Panc1 (cell line): Measurements from ENCODE around the gene FAM107B. TPM values are rescaled to one million over a fixed set of nuclear protein-coding genes. Genes with fewer than 3 reads are reported as not detected.

Experiments
- ATAC-seq: fragments of 200-7000 bp; cut with Tn5 transposase; 2 replicates; pipeline ENCODE4 v1.9.1; 2020; ENCODE audit warnings: mild to moderate bottlenecking, moderate library complexity
- BruUV-seq: library from RNA; stranded (reverse); fragments of 400-500 nt; replicated peaks from 2 replicates; lab custom pipeline; 2021; lab: Mats Ljungman, UMichigan
- CTCF ChIA-PET: fragments of 300-600 bp; sonication (Branson Sonifier 250); formaldehyde crosslinking; loops from one replicate; lab custom pipeline; 2022; ENCODE audit warnings: antibody characterized with exemption; lab: Charles Lee
- POLR2A ChIA-PET: fragments of 300-600 bp; sonication (Branson Sonifier 250); formaldehyde crosslinking; loops from one replicate; lab custom pipeline; 2022; ENCODE audit warnings: antibody characterized with exemption; lab: Charles Lee
- DNase-seq: peaks from one replicate; pipeline ENCODE4 v3.0.0-alpha.2; 2010; ENCODE audit warnings: low read depth, low spot score
- H3K27ac ChIP-seq: 2 replicates; pipeline ENCODE4 v1.5.1; 2011; ENCODE audit warnings: mild to moderate bottlenecking, low read length, inconsistent platforms
- H3K27me3 ChIP-seq: fragments of 200-500 bp; sonication (Bioruptor generic); 2 replicates; pipeline ENCODE4 v1.6.0; 2014; ENCODE audit warnings: low read length, inconsistent platforms; ENCODE audit not compliant: control insufficient read depth, insufficient read depth
- H3K36me3 ChIP-seq: fragments of 200-500 bp; sonication (Bioruptor generic); 2 replicates; pipeline ENCODE4 v1.5.1; 2014; ENCODE audit warnings: inconsistent platforms, mild to moderate bottlenecking, low read length, moderate library complexity; ENCODE audit not compliant: control insufficient read depth, insufficient read depth
- H3K4me1 ChIP-seq: 2 replicates; pipeline ENCODE4 v1.5.1; 2011; ENCODE audit warnings: inconsistent platforms, mild to moderate bottlenecking, low read length, moderate library complexity; ENCODE audit not compliant: control insufficient read depth, insufficient read depth
- H3K4me3 ChIP-seq, 2 experiments: 2 replicates each; pipeline ENCODE4 v1.5.1; 2011 to 2012; ENCODE audit warnings: low read depth in 2 of 2, low read length in 2 of 2, mild to moderate bottlenecking in 2 of 2, inconsistent platforms in 1 of 2, moderate library complexity in 1 of 2
- H3K9me3 ChIP-seq: fragments of 200-500 bp; sonication (Bioruptor generic); 2 replicates; pipeline ENCODE4 v1.5.1; 2014; ENCODE audit warnings: low read depth, mild to moderate bottlenecking, inconsistent platforms, low read length, moderate library complexity; ENCODE audit not compliant: control insufficient read depth, insufficient read depth
- POLR2AphosphoS5 ChIP-seq: IDR thresholded peaks from 2 replicates; pipeline ENCODE4 v1.6.1; 2012; ENCODE audit warnings: mild to moderate bottlenecking, low read depth, low read length, moderate library complexity
- REST ChIP-seq, 2 experiments: IDR thresholded peaks; 2 replicates each; pipeline ENCODE4 v1.6.1; 2011 to 2012; ENCODE audit warnings: low read depth in 2 of 2, control low read depth in 1 of 2, low read length in 1 of 2, mild to moderate bottlenecking in 1 of 2, moderate library complexity in 1 of 2; ENCODE audit not compliant: insufficient read depth in 1 of 2
- SIN3A ChIP-seq: IDR thresholded peaks from 2 replicates; pipeline ENCODE4 v1.6.1; 2012; ENCODE audit warnings: low read depth, mild to moderate bottlenecking, low read length, moderate library complexity, borderline replicate concordance; ENCODE audit not compliant: insufficient read depth
- TCF7L2 ChIP-seq: IDR thresholded peaks from 2 replicates; pipeline ENCODE4 v1.6.1; 2011; ENCODE audit warnings: mild to moderate bottlenecking, low read depth, low read length, inconsistent platforms
- in situ Hi-C: cut with HindIII; loops from 2 replicates; pipeline ENCODE4 v1.10.0; 2016; ENCODE audit warnings: low sequenced_read_pairs, low pct_unique_long_range_greater_than_20kb
- intact Hi-C: fragments of 100-400 bp; cut with micrococcal nuclease; formaldehyde crosslinking; loops from one replicate; pipeline ENCODE4 v1.10.0; 2022; ENCODE audit not compliant: unreplicated experiment
- total RNA-seq: library from RNA; stranded (reverse); gene quantifications from one replicate; pipeline ENCODE4 v1.2.1, GENCODE V29; 2021; ENCODE audit not compliant: unreplicated experiment
- TF ChIP-seq, protein P1 (sequence below): fragments of 450-650 bp; IDR thresholded peaks from 2 replicates; pipeline ENCODE4 v1.5.1; 2017; ENCODE audit warnings: mild to moderate bottlenecking

Gene FAM107B
- total RNA-seq, 1 experiment from 2014 or later: 13.4 TPM

DNA sequence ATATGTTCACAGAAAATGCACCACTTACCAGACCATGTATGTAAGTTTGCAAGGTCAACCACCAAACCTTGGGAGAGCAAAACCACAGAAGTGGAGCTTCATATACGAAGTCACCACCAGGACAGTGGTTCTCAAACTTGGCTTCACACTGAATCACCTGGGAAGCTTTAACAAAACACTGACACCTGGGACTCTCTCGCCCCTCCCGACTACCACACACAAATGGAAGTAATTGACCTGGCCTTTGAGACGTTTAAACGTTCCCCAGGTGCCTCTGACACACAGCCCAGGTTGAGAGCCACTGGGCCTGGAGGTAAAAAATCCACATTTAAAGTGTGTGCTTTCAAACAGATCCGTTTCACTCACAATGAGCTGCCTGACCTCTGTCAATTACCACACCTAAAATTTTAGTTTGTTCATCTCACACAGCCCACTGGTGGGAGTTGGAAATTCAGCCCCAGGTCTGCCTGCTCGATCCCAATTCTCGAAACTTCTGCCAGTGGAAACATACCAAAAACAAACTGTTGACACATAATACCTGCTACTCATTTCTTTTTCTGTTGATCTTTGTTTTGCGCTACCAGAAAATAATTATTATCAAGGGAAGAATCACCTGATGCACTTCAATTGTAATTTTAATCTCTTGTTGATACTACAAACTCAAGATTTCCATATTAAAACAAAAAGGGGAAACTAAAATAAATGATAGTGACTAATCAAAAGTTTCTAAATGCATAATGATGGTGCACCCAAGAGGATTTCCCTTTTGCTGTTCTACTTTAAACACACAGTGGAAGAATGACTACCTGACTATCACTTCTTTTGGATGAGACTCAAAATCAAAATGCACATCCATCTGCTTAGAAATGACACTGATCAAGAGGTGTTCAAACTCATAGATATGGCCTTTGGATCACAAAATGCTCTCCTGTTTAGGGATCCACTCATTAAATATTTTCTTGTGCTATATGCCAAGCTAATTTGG is 36.6 kb upstream of the FAM107B start:
- Histone ChIP-seq H3K9me3 (no peaks in the 10 kb centered on the region), H3K36me3 (no peaks in the 10 kb centered on the region), H3K4me3 (no peak overlapping the region), H3K27ac (no peak overlapping the region), H3K4me1 (no peaks in the 10 kb centered on the region), H3K27me3 (no peaks in the 10 kb centered on the region)
- BruUV-seq: no TSS peak
- intact Hi-C loops: no loop called here
- CTCF ChIA-PET: interaction anchor here (0.7 kb wide), 1 partner anchor 46 kb away, joined by 3 read pairs; no protein-coding TSS in a partner anchor
- DNase-seq (no peak), ATAC-seq (no peak)
- POLR2A ChIA-PET: no interaction called here
- no peak for TF ChIP-seq SIN3A
- no peak for TF ChIP-seq TCF7L2
- no peak for TF ChIP-seq REST (IDR thresholded peaks at IDR 0.05; ENCODE audit: insufficient read depth in 1 of 2, low read depth in 2 of 2, low read length in 1 of 2)
- no peak for TF ChIP-seq POLR2AphosphoS5
- TF ChIP-seq, protein P1, sequence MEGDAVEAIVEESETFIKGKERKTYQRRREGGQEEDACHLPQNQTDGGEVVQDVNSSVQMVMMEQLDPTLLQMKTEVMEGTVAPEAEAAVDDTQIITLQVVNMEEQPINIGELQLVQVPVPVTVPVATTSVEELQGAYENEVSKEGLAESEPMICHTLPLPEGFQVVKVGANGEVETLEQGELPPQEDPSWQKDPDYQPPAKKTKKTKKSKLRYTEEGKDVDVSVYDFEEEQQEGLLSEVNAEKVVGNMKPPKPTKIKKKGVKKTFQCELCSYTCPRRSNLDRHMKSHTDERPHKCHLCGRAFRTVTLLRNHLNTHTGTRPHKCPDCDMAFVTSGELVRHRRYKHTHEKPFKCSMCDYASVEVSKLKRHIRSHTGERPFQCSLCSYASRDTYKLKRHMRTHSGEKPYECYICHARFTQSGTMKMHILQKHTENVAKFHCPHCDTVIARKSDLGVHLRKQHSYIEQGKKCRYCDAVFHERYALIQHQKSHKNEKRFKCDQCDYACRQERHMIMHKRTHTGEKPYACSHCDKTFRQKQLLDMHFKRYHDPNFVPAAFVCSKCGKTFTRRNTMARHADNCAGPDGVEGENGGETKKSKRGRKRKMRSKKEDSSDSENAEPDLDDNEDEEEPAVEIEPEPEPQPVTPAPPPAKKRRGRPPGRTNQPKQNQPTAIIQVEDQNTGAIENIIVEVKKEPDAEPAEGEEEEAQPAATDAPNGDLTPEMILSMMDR: no peak
- in situ Hi-C loops: no loop called here

DNA sequence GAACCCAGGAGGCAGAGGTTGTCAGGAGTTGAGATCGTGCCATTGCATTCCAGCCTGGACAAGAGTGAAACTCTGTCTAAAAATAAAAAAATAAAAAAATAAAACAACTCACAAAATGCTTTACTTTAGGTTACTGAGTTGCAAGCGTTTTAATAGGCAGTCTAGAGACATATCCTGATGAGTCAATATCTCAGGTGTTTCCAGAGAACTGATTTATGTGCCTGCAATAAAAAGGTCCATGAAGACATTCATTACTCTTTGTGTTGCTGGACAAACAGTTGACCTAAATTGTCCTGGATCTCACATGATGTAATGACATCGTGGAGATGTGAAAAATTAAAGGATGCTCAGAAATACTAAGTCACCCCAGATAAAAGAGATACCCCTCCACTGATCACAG is 31.6 kb upstream of the FAM107B start:
- ChIA-PET POLR2A (no interaction called here), CTCF (no interaction called here)
- ATAC-seq (no peak), DNase-seq (no peak)
- in situ Hi-C loops: no loop called here
- Histone ChIP-seq H3K4me1 (no peaks in the 10 kb centered on the region), H3K27ac (no peak overlapping the region), H3K9me3 (no peaks in the 10 kb centered on the region), H3K27me3 (no peaks in the 10 kb centered on the region), H3K36me3 (no peaks in the 10 kb centered on the region), H3K4me3 (no peak overlapping the region)
- BruUV-seq: no TSS peak
- intact Hi-C loops: no loop called here
- TF ChIP-seq SIN3A (no peak), TCF7L2 (no peak), POLR2AphosphoS5 (no peak), REST (IDR thresholded peaks at IDR 0.05; ENCODE audit: insufficient read depth in 1 of 2, low read depth in 2 of 2, low read length in 1 of 2) (no peak)
- TF ChIP-seq, protein P1: no peak
